HepG2 (cell line): ENCODE measurements around the gene ANAPC16. TPM values are rescaled to one million over a fixed set of nuclear protein-coding genes. Genes with fewer than 3 reads are reported as not detected.

Source experiments
- BRD4 ChIP-seq: sonication (generic); formaldehyde crosslinking; IDR thresholded peaks from 2 replicates; pipeline ENCODE4 v1.4.0; 2020; ENCODE audit warnings: missing genetic modification reagents
- CBX2 ChIP-seq, 2 experiments: fragments of 200-600 bp in 1 of 2; sonication (generic); formaldehyde crosslinking in 1 of 2; IDR thresholded peaks; 2 replicates each; pipeline versions ENCODE4 v1.7.0 to v1.8.1; 2018 to 2022; ENCODE audit warnings: low read depth in 2 of 2, low read length in 1 of 2, mild to moderate bottlenecking in 1 of 2, missing genetic modification reagents in 1 of 2
- IRF2 ChIP-seq: IDR thresholded peaks from 2 replicates; pipeline ENCODE4 v1.6.1; 2018; ENCODE audit warnings: missing genetic modification reagents, missing compliant biosample characterization
- MED1 ChIP-seq: sonication (generic); formaldehyde crosslinking; IDR thresholded peaks from 2 replicates; pipeline ENCODE4 v1.4.0; 2020; ENCODE audit warnings: missing genetic modification reagents
- MTA3 ChIP-seq: sonication (generic); formaldehyde crosslinking; IDR thresholded peaks from 2 replicates; pipeline ENCODE4 v1.4.0; 2020; ENCODE audit warnings: missing genetic modification reagents
- ZFX ChIP-seq: sonication (generic); formaldehyde crosslinking; IDR thresholded peaks from 2 replicates; pipeline ENCODE4 v1.4.0; 2020; ENCODE audit warnings: mild to moderate bottlenecking, low read depth, missing genetic modification reagents, moderate library complexity
- ZNF138 ChIP-seq: sonication (generic); formaldehyde crosslinking; IDR thresholded peaks from 2 replicates; pipeline ENCODE4 v1.5.0; 2020; ENCODE audit warnings: mild to moderate bottlenecking, low read depth, missing genetic modification reagents
- ZNF496 ChIP-seq: sonication (generic); formaldehyde crosslinking; IDR thresholded peaks from 2 replicates; pipeline ENCODE4 v1.8.1; 2023; ENCODE audit warnings: mild to moderate bottlenecking, moderate library complexity, missing genetic modification reagents; ENCODE audit not compliant: insufficient replicate concordance
- polyA plus RNA-seq, 8 experiments: library from polyadenylated mRNA; depleted of rRNA in 3 of 8; stranded (reverse) in 7 of 8; unstranded in 1 of 8; fragments of >200 nt; fragmentation: Illumina TruSeq in 4 of 8; extraction: Trizol in 4 of 8; gene quantifications; 2 replicates each; pipeline versions ENCODE4 v1.2.1 to v1.2.3, GENCODE V29; 2011 to 2016; ENCODE audit warnings: low read depth in 4 of 8, missing spikeins in 1 of 8, mixed read lengths in 1 of 8; ENCODE audit not compliant: insufficient read depth in 1 of 8
- total RNA-seq, 5 experiments: library from RNA; depleted of rRNA; stranded (reverse); fragments of >200 nt; fragmentation: Illumina TruSeq; extraction: Trizol; gene quantifications; 2 replicates each; pipeline ENCODE4 v1.2.3, GENCODE V29; 2016; ENCODE audit warnings: low read depth in 1 of 5
- TF ChIP-seq, protein P1 (sequence below): sonication (generic); formaldehyde crosslinking; IDR thresholded peaks from 2 replicates; pipeline ENCODE4 v1.8.0; 2022; ENCODE audit warnings: mild to moderate bottlenecking, missing genetic modification reagents, borderline replicate concordance
- TF ChIP-seq, protein P2 (sequence below): IDR thresholded peaks from 2 replicates; pipeline ENCODE4 v1.6.1; 2016
- TF ChIP-seq, protein P3 (sequence below): sonication (generic); formaldehyde crosslinking; IDR thresholded peaks from 2 replicates; pipeline ENCODE4 v1.8.1; 2023; ENCODE audit warnings: missing genetic modification reagents, mild to moderate bottlenecking, borderline replicate concordance
- TF ChIP-seq, protein P4 (sequence below): sonication (generic); formaldehyde crosslinking; IDR thresholded peaks from 2 replicates; pipeline ENCODE4 v1.5.1; 2020; ENCODE audit warnings: missing genetic modification reagents, mild to moderate bottlenecking, borderline replicate concordance
- TF ChIP-seq, protein P5 (sequence below): sonication (generic); formaldehyde crosslinking; IDR thresholded peaks from 2 replicates; pipeline ENCODE4 v1.4.0; 2020; ENCODE audit warnings: missing genetic modification reagents, borderline replicate concordance
- TF ChIP-seq, protein P6 (sequence below): sonication (generic); formaldehyde crosslinking; IDR thresholded peaks from 2 replicates; pipeline ENCODE4 v1.4.0; 2020; ENCODE audit warnings: mild to moderate bottlenecking, missing genetic modification reagents
- TF ChIP-seq, protein P7 (sequence below): sonication (generic); formaldehyde crosslinking; IDR thresholded peaks from 2 replicates; pipeline ENCODE4 v1.4.0; 2020; ENCODE audit warnings: missing genetic modification reagents

The ANAPC16 gene
- total and polyA plus RNA-seq, 2 of the 13 experiments (the other 11 are each of a cell fraction or from before 2014, with no cell fraction given), result 74.8 to 89.4 TPM

DNA sequence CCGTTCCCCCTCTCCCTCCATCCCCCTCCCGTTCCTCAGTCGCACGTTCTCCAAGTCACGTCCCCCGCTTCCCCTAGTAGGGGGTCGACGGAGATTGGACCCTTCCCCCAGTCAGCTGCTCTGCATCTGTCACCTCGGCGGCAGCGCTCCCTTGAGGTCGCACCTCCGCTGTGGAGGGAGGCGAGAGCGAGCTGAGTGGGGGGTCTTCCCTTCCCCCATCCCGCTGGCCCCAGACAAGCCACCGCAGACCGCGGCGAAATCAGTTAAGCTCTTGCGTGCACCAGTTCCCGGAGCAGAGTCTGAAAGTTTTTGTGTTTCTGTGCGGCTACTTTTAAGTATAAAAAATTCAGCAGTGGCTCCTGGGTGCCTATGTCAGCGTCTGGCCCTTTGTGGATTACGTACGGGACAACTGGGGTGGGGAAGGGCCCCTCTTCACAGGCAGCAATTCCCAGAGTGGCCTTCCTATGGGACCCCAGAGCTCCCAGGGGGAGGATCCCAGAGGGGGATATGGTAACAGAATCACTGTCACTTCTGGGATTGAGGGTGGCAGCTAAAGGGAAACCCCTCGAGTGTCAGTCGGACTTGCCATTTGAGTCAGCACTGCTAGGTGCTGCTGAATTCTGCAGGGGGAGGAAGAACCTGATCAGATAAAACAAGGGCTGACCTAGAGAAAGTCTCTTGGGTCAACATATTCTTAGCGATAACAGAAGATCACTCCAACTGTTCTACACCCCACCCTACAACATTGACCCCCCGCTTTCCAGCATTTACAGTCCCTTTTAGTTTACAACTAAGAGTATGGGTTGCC lies 45.4 kb downstream of the ANAPC16 start (continued):
- TF ChIP-seq, protein P1, sequence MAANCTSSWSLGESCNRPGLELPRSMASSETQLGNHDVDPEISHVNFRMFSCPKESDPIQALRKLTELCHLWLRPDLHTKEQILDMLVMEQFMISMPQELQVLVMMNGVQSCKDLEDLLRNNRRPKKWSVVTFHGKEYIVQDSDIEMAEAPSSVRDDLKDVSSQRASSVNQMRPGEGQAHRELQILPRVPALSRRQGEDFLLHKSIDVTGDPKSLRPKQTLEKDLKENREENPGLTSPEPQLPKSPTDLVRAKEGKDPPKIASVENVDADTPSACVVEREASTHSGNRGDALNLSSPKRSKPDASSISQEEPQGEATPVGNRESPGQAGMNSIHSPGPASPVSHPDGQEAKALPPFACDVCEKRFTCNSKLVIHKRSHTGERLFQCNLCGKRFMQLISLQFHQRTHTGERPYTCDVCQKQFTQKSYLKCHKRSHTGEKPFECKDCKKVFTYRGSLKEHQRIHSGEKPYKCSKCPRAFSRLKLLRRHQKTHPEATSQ (CRISPR knock-in tag), result peak; percentile 13; the same call in 1 of the 2 replicates
- TF ChIP-seq, protein P2, sequence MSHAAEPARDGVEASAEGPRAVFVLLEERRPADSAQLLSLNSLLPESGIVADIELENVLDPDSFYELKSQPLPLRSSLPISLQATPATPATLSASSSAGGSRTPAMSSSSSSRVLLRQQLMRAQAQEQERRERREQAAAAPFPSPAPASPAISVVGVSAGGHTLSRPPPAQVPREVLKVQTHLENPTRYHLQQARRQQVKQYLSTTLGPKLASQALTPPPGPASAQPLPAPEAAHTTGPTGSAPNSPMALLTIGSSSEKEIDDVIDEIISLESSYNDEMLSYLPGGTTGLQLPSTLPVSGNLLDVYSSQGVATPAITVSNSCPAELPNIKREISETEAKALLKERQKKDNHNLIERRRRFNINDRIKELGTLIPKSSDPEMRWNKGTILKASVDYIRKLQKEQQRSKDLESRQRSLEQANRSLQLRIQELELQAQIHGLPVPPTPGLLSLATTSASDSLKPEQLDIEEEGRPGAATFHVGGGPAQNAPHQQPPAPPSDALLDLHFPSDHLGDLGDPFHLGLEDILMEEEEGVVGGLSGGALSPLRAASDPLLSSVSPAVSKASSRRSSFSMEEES (CRISPR knock-in tag), result peak; percentile 88
- peak; percentile 62; the same call in 1 of the 2 replicates for TF ChIP-seq BRD4 (CRISPR knock-in tag)
- TF ChIP-seq ZNF138 (CRISPR knock-in tag), result no peak
- TF ChIP-seq, protein P3, sequence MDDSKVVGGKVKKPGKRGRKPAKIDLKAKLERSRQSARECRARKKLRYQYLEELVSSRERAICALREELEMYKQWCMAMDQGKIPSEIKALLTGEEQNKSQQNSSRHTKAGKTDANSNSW (CRISPR knock-in tag), result no peak
- TF ChIP-seq MED1 (CRISPR knock-in tag), result peak; percentile 87
- TF ChIP-seq, protein P4, sequence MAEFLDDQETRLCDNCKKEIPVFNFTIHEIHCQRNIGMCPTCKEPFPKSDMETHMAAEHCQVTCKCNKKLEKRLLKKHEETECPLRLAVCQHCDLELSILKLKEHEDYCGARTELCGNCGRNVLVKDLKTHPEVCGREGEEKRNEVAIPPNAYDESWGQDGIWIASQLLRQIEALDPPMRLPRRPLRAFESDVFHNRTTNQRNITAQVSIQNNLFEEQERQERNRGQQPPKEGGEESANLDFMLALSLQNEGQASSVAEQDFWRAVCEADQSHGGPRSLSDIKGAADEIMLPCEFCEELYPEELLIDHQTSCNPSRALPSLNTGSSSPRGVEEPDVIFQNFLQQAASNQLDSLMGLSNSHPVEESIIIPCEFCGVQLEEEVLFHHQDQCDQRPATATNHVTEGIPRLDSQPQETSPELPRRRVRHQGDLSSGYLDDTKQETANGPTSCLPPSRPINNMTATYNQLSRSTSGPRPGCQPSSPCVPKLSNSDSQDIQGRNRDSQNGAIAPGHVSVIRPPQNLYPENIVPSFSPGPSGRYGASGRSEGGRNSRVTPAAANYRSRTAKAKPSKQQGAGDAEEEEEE (CRISPR knock-in tag), result peak; percentile 32; the same call in 1 of the 2 replicates
- TF ChIP-seq, protein P5, sequence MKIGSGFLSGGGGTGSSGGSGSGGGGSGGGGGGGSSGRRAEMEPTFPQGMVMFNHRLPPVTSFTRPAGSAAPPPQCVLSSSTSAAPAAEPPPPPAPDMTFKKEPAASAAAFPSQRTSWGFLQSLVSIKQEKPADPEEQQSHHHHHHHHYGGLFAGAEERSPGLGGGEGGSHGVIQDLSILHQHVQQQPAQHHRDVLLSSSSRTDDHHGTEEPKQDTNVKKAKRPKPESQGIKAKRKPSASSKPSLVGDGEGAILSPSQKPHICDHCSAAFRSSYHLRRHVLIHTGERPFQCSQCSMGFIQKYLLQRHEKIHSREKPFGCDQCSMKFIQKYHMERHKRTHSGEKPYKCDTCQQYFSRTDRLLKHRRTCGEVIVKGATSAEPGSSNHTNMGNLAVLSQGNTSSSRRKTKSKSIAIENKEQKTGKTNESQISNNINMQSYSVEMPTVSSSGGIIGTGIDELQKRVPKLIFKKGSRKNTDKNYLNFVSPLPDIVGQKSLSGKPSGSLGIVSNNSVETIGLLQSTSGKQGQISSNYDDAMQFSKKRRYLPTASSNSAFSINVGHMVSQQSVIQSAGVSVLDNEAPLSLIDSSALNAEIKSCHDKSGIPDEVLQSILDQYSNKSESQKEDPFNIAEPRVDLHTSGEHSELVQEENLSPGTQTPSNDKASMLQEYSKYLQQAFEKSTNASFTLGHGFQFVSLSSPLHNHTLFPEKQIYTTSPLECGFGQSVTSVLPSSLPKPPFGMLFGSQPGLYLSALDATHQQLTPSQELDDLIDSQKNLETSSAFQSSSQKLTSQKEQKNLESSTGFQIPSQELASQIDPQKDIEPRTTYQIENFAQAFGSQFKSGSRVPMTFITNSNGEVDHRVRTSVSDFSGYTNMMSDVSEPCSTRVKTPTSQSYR, result peak; percentile 82
- TF ChIP-seq ZNF496 (CRISPR knock-in tag), result no peak
- TF ChIP-seq MTA3 (CRISPR knock-in tag), result no peak
- TF ChIP-seq ZFX (CRISPR knock-in tag), result peak; percentile 1; the same call in 1 of the 2 replicates
- TF ChIP-seq CBX2 (IDR thresholded peaks at IDR 0.05; ENCODE audit: low read depth, low read length), result no peak
- no peak for TF ChIP-seq CBX2 (CRISPR knock-in tag; IDR thresholded peaks at IDR 0.05; ENCODE audit: low read depth)
- TF ChIP-seq IRF2, result peak; percentile 43; the same call in 1 of the 2 replicates
- TF ChIP-seq, protein P6, sequence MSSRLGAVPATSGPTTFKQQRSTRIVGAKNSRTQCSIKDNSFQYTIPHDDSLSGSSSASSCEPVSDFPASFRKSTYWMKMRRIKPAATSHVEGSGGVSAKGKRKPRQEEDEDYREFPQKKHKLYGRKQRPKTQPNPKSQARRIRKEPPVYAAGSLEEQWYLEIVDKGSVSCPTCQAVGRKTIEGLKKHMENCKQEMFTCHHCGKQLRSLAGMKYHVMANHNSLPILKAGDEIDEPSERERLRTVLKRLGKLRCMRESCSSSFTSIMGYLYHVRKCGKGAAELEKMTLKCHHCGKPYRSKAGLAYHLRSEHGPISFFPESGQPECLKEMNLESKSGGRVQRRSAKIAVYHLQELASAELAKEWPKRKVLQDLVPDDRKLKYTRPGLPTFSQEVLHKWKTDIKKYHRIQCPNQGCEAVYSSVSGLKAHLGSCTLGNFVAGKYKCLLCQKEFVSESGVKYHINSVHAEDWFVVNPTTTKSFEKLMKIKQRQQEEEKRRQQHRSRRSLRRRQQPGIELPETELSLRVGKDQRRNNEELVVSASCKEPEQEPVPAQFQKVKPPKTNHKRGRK (CRISPR knock-in tag), result 0 out of 2 replicates have a peak, but pooled peaks have one; percentile 9
- TF ChIP-seq, protein P7, sequence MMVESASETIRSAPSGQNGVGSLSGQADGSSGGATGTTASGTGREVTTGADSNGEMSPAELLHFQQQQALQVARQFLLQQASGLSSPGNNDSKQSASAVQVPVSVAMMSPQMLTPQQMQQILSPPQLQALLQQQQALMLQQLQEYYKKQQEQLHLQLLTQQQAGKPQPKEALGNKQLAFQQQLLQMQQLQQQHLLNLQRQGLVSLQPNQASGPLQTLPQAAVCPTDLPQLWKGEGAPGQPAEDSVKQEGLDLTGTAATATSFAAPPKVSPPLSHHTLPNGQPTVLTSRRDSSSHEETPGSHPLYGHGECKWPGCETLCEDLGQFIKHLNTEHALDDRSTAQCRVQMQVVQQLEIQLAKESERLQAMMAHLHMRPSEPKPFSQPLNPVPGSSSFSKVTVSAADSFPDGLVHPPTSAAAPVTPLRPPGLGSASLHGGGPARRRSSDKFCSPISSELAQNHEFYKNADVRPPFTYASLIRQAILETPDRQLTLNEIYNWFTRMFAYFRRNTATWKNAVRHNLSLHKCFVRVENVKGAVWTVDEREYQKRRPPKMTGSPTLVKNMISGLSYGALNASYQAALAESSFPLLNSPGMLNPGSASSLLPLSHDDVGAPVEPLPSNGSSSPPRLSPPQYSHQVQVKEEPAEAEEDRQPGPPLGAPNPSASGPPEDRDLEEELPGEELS (CRISPR knock-in tag), result peak; percentile 41; the same call in 1 of the 2 replicates
